Ishikawa (cell line): ENCODE data around the gene PTPN7.

Experiments used
- EP300 ChIP-seq: IDR thresholded peaks from 2 replicates; pipeline ENCODE4 v1.6.1; 2012; ENCODE audit warnings: borderline replicate concordance
- FOXM1 ChIP-seq: IDR thresholded peaks from 2 replicates; pipeline ENCODE4 v1.6.1; 2012; ENCODE audit warnings: low read depth, borderline replicate concordance
- TAF1 ChIP-seq: IDR thresholded peaks from 2 replicates; pipeline ENCODE4 v1.6.1; 2012; ENCODE audit warnings: low read depth, mild to moderate bottlenecking
- TEAD4 ChIP-seq: IDR thresholded peaks from 2 replicates; pipeline ENCODE4 v1.6.1; 2012
- ZBTB7A ChIP-seq: IDR thresholded peaks from 2 replicates; pipeline ENCODE4 v1.6.1; 2012; ENCODE audit warnings: low read depth
- TF ChIP-seq, protein P1 (sequence below): IDR thresholded peaks from 2 replicates; pipeline ENCODE4 v1.6.1; 2012

DNA sequence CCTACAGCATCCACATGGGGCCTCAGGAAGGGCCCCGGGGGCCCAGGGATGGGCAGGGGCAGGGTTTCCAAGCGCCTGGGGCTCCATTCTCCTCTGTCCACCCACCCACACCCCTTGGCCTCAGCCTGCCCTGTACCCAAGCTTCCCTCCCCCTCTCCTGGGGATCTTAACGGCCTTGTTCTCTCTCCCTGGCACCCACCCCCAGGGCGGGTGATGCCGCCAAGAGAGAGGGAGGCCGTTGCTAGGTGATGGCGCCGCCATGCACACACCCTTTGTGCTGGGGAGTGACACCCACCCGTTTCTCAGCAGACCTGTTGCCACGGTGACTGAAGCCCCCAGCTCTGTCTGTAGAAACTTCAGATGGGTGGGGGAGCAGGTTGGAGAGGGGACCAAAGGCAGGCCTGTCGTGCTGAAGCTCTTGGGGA lies 30.1 kb downstream of the PTPN7 start:
- TF ChIP-seq FOXM1 (no peak), TAF1 (no peak), ZBTB7A (no peak), EP300 (no peak), TEAD4 (no peak)
- TF ChIP-seq, protein P1, sequence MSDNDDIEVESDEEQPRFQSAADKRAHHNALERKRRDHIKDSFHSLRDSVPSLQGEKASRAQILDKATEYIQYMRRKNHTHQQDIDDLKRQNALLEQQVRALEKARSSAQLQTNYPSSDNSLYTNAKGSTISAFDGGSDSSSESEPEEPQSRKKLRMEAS: no peak
